GM23338 (cell line): ENCODE results near the gene UBE2I. TPM values are rescaled to one million over a fixed set of nuclear protein-coding genes. Genes with fewer than 3 reads are reported as not detected.

Experiments
- ATAC-seq: fragments of 200-7000 bp; cut with Tn5 transposase; 3 replicates; pipeline ENCODE4 v1.9.1; 2020
- DNase-seq: peaks from one replicate; pipeline ENCODE4 v3.0.0-alpha.2; 2015; ENCODE audit warnings: low spot score
- H2AFZ ChIP-seq: fragments of 200-600 bp; sonication (generic); 2 replicates; pipeline ENCODE4 v1.8.0; 2016; ENCODE audit warnings: antibody characterized with exemption, mild to moderate bottlenecking, moderate library complexity
- H3F3A ChIP-seq: fragments of 200-600 bp; sonication (generic); replicated peaks from 2 replicates; pipeline ENCODE4 v1.8.0; 2017; ENCODE audit warnings: antibody characterized with exemption, mixed run types, low read depth
- H3K27ac ChIP-seq: fragments of 200-600 bp; sonication (generic); 2 replicates; pipeline ENCODE4 v1.6.1; 2016; ENCODE audit warnings: low read depth
- H3K27me3 ChIP-seq: fragments of 200-600 bp; sonication (generic); 2 replicates; pipeline ENCODE4 v1.8.0; 2016; ENCODE audit warnings: mild to moderate bottlenecking, mixed run types, moderate library complexity; ENCODE audit not compliant: insufficient read depth
- H3K36me3 ChIP-seq: fragments of 200-600 bp; sonication (generic); 2 replicates; pipeline ENCODE4 v1.8.0; 2016; ENCODE audit warnings: mild to moderate bottlenecking; ENCODE audit not compliant: insufficient read depth
- H3K4me1 ChIP-seq: fragments of 200-600 bp; sonication (generic); 2 replicates; pipeline ENCODE4 v1.8.0; 2016; ENCODE audit warnings: mild to moderate bottlenecking, moderate library complexity; ENCODE audit not compliant: insufficient read depth
- H3K4me2 ChIP-seq: fragments of 200-600 bp; sonication (generic); 2 replicates; pipeline ENCODE4 v1.7.1; 2017; ENCODE audit warnings: mixed run types
- H3K4me3 ChIP-seq: fragments of 200-600 bp; sonication (generic); 2 replicates; pipeline ENCODE4 v1.6.1; 2016; ENCODE audit warnings: mixed run types
- H3K79me2 ChIP-seq: fragments of 200-600 bp; sonication (generic); replicated peaks from 2 replicates; pipeline ENCODE4 v1.8.0; 2017; ENCODE audit warnings: mild to moderate bottlenecking; ENCODE audit not compliant: insufficient read depth
- H3K9me2 ChIP-seq: fragments of 200-600 bp; sonication (generic); 2 replicates; pipeline ENCODE4 v1.8.0; 2017; ENCODE audit not compliant: insufficient read depth
- H4K20me1 ChIP-seq: fragments of 200-600 bp; sonication (generic); replicated peaks from 2 replicates; pipeline ENCODE4 v1.8.0; 2017; ENCODE audit warnings: mild to moderate bottlenecking; ENCODE audit not compliant: insufficient read depth
- H3K27ac Mint-ChIP-seq: 2 replicates; pipeline ENCODE4 v1.8.0; 2020; ENCODE audit warnings: inconsistent platforms, mild to moderate bottlenecking, moderate library complexity, mixed read lengths
- H3K27me3 Mint-ChIP-seq: 3 replicates; pipeline ENCODE4 v1.8.0; 2022; ENCODE audit warnings: low read depth, mild to moderate bottlenecking, moderate library complexity, mixed read lengths, inconsistent platforms; ENCODE audit not compliant: insufficient read depth, poor library complexity
- H3K36me3 Mint-ChIP-seq: 3 replicates; pipeline ENCODE4 v1.8.0; 2021; ENCODE audit warnings: low read depth, mild to moderate bottlenecking, inconsistent platforms, moderate library complexity, mixed read lengths
- H3K4me1 Mint-ChIP-seq: 3 replicates; pipeline ENCODE4 v1.8.0; 2020; ENCODE audit warnings: mild to moderate bottlenecking, inconsistent platforms, mixed read lengths
- H3K4me3 Mint-ChIP-seq: 3 replicates; pipeline ENCODE4 v1.8.0; 2021; ENCODE audit warnings: moderate library complexity, mild to moderate bottlenecking, inconsistent platforms, mixed read lengths
- H3K9me3 Mint-ChIP-seq: 3 replicates; pipeline ENCODE4 v1.8.0; 2020; ENCODE audit warnings: moderate library complexity, mild to moderate bottlenecking, inconsistent platforms, mixed read lengths
- CREB1 ChIP-seq: fragments of 250-450 bp; sonication (Bioruptor Pico); IDR thresholded peaks from 2 replicates; pipeline ENCODE4 v1.5.0; 2020; ENCODE audit warnings: low read depth, mild to moderate bottlenecking, moderate library complexity
- EZH2 ChIP-seq: fragments of 200-600 bp; sonication (generic); IDR thresholded peaks from one replicate; pipeline ENCODE4 v1.8.0; 2017; ENCODE audit warnings: antibody characterized with exemption, mild to moderate bottlenecking, low read depth; ENCODE audit not compliant: unreplicated experiment
- EZH2phosphoT487 ChIP-seq: fragments of 200-600 bp; sonication (generic); IDR thresholded peaks from one replicate; pipeline ENCODE4 v1.8.1; 2018; ENCODE audit warnings: antibody characterized with exemption; ENCODE audit not compliant: unreplicated experiment
- NANOG ChIP-seq: IDR thresholded peaks from 2 replicates; pipeline ENCODE4 v1.6.1; 2016; ENCODE audit warnings: antibody characterized with exemption, borderline replicate concordance
- POLR2AphosphoS5 ChIP-seq: IDR thresholded peaks from 2 replicates; pipeline ENCODE4 v1.6.1; 2016; ENCODE audit warnings: antibody characterized with exemption, low read depth
- ZNF114 ChIP-seq: fragments of 250-450 bp; sonication (Bioruptor Pico); IDR thresholded peaks from 2 replicates; pipeline ENCODE4 v1.5.0; 2020; ENCODE audit warnings: mild to moderate bottlenecking, moderate library complexity
- polyA plus RNA-seq: library from polyadenylated mRNA; unstranded; fragments of >200 nt; fragmentation: Nextera tagmentation; extraction: Ambion mirVana; gene quantifications from 2 replicates; pipeline ENCODE4 v1.2.1, GENCODE V29; 2016
- total RNA-seq: library from RNA; depleted of rRNA; stranded (reverse); fragments of >200 nt; shearing (Covaris generic); gene quantifications from 2 replicates; pipeline ENCODE4 v1.2.3, GENCODE V29; 2014
- TF ChIP-seq, protein P1 (sequence below): fragments of 250-450 bp; sonication (Bioruptor Pico); IDR thresholded peaks from 2 replicates; pipeline ENCODE4 v1.5.0; 2020; ENCODE audit warnings: mild to moderate bottlenecking, moderate library complexity
- TF ChIP-seq, protein P2 (sequence below): IDR thresholded peaks from one replicate; pipeline ENCODE4 v1.6.1; 2018; ENCODE audit warnings: antibody characterized with exemption; ENCODE audit not compliant: unreplicated experiment

UBE2I gene
- total and polyA plus RNA-seq, 2 experiments from 2014 or later, result 116 to 220 TPM

DNA sequence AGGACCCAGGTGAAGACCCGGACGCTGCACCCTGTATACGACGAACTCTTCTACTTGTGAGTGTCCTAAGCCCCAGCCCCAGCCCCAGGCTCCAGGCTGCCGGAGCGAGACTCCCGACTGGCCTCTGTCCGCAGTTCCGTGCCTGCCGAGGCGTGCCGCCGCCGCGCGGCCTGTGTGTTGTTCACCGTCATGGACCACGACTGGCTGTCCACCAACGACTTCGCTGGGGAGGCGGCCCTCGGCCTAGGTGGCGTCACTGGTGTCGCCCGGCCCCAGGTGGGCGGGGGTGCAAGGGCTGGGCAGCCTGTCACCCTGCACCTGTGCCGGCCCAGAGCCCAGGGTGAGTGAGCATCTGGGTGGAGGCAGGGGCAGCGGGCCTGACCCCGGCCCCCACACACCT is 38.5 kb downstream of the UBE2I start (continued):
- TF ChIP-seq, protein P1, sequence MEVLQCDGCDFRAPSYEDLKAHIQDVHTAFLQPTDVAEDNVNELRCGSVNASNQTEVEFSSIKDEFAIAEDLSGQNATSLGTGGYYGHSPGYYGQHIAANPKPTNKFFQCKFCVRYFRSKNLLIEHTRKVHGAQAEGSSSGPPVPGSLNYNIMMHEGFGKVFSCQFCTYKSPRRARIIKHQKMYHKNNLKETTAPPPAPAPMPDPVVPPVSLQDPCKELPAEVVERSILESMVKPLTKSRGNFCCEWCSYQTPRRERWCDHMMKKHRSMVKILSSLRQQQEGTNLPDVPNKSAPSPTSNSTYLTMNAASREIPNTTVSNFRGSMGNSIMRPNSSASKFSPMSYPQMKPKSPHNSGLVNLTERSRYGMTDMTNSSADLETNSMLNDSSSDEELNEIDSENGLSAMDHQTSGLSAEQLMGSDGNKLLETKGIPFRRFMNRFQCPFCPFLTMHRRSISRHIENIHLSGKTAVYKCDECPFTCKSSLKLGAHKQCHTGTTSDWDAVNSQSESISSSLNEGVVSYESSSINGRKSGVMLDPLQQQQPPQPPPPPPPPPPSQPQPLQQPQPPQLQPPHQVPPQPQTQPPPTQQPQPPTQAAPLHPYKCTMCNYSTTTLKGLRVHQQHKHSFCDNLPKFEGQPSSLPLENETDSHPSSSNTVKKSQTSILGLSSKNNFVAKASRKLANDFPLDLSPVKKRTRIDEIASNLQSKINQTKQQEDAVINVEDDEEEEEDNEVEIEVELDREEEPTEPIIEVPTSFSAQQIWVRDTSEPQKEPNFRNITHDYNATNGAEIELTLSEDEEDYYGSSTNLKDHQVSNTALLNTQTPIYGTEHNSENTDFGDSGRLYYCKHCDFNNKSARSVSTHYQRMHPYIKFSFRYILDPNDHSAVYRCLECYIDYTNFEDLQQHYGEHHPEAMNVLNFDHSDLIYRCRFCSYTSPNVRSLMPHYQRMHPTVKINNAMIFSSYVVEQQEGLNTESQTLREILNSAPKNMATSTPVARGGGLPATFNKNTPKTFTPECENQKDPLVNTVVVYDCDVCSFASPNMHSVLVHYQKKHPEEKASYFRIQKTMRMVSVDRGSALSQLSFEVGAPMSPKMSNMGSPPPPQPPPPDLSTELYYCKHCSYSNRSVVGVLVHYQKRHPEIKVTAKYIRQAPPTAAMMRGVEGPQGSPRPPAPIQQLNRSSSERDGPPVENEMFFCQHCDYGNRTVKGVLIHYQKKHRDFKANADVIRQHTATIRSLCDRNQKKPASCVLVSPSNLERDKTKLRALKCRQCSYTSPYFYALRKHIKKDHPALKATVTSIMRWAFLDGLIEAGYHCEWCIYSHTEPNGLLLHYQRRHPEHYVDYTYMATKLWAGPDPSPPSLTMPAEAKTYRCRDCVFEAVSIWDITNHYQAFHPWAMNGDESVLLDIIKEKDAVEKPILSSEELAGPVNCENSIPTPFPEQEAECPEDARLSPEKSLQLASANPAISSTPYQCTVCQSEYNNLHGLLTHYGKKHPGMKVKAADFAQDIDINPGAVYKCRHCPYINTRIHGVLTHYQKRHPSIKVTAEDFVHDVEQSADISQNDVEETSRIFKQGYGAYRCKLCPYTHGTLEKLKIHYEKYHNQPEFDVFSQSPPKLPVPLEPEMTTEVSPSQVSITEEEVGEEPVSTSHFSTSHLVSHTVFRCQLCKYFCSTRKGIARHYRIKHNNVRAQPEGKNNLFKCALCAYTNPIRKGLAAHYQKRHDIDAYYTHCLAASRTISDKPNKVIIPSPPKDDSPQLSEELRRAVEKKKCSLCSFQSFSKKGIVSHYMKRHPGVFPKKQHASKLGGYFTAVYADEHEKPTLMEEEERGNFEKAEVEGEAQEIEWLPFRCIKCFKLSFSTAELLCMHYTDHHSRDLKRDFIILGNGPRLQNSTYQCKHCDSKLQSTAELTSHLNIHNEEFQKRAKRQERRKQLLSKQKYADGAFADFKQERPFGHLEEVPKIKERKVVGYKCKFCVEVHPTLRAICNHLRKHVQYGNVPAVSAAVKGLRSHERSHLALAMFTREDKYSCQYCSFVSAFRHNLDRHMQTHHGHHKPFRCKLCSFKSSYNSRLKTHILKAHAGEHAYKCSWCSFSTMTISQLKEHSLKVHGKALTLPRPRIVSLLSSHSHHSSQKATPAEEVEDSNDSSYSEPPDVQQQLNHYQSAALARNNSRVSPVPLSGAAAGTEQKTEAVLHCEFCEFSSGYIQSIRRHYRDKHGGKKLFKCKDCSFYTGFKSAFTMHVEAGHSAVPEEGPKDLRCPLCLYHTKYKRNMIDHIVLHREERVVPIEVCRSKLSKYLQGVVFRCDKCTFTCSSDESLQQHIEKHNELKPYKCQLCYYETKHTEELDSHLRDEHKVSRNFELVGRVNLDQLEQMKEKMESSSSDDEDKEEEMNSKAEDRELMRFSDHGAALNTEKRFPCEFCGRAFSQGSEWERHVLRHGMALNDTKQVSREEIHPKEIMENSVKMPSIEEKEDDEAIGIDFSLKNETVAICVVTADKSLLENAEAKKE (CRISPR knock-in tag), result no peak

DNA sequence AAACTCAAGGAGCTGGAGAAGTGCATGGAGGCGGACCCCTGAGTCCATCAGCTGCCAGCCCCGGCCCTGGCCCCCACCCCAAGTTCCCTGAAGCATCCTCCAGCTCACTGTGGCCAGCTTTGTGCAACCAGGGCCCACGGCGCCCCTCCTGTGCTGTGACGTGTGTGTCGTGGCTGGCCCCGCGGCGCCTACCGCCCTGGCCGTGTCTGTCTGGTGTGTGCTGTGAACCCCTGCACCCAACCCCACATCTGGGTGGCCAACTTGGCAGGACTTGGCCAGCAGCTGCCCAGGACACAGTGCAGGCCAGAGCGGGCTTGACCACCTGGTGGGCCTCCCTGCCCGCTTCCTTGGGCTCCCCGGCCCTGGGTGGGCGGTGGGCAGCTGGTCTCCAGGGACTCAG is 39.0 kb downstream of the UBE2I start:
- Mint-ChIP-seq H3K36me3 (peaks cover 4% of the 10 kb centered on the region; the same call in 2 of the 3 replicates), H3K27me3 (peaks cover 33% of the 10 kb centered on the region), H3K4me3 (no peak overlapping the region), H3K4me1 (peaks cover 7% of the 10 kb centered on the region), H3K9me3 (peaks cover 3% of the 10 kb centered on the region), H3K27ac (no peak overlapping the region)
- Histone ChIP-seq H3K27me3 (no peaks in the 10 kb centered on the region), H3K4me2 (no peak overlapping the region), H3F3A (no peaks in the 10 kb centered on the region; the same call in 1 of the 2 replicates), H3K9me2 (no peaks in the 10 kb centered on the region), H3K27ac (no peak overlapping the region), H3K4me1 (peaks cover 7% of the 10 kb centered on the region), H3K4me3 (no peak overlapping the region), H2AFZ (no peak overlapping the region), H3K79me2 (peaks cover 18% of the 10 kb centered on the region), H4K20me1 (peaks cover 4% of the 10 kb centered on the region; the same call in 1 of the 2 replicates), H3K36me3 (no peaks in the 10 kb centered on the region; the same call in 1 of the 2 replicates)
- ATAC-seq (no peak), DNase-seq (no peak)
- no peak for TF ChIP-seq ZNF114 (CRISPR knock-in tag)
- TF ChIP-seq NANOG, result no peak
- TF ChIP-seq, protein P2, sequence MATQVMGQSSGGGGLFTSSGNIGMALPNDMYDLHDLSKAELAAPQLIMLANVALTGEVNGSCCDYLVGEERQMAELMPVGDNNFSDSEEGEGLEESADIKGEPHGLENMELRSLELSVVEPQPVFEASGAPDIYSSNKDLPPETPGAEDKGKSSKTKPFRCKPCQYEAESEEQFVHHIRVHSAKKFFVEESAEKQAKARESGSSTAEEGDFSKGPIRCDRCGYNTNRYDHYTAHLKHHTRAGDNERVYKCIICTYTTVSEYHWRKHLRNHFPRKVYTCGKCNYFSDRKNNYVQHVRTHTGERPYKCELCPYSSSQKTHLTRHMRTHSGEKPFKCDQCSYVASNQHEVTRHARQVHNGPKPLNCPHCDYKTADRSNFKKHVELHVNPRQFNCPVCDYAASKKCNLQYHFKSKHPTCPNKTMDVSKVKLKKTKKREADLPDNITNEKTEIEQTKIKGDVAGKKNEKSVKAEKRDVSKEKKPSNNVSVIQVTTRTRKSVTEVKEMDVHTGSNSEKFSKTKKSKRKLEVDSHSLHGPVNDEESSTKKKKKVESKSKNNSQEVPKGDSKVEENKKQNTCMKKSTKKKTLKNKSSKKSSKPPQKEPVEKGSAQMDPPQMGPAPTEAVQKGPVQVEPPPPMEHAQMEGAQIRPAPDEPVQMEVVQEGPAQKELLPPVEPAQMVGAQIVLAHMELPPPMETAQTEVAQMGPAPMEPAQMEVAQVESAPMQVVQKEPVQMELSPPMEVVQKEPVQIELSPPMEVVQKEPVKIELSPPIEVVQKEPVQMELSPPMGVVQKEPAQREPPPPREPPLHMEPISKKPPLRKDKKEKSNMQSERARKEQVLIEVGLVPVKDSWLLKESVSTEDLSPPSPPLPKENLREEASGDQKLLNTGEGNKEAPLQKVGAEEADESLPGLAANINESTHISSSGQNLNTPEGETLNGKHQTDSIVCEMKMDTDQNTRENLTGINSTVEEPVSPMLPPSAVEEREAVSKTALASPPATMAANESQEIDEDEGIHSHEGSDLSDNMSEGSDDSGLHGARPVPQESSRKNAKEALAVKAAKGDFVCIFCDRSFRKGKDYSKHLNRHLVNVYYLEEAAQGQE, result no peak
- no peak for TF ChIP-seq EZH2
- TF ChIP-seq CREB1 (CRISPR knock-in tag), result no peak
- TF ChIP-seq POLR2AphosphoS5, result no peak
- TF ChIP-seq EZH2phosphoT487, result no peak
